Right lobe of liver (tissue), 6 donors: Measurements from ENCODE around the gene OLFM3. TPM values are rescaled to one million over a fixed set of nuclear protein-coding genes. Genes with fewer than 3 reads are reported as not detected.

Experiments used
- ATAC-seq, 4 donors: fragments of 200-7000 bp; cut with Tn5 transposase; one replicate each; pipeline ENCODE4 v1.9.1; 2020; ENCODE audit warnings: mild to moderate bottlenecking in 4 of 4, moderate library complexity in 4 of 4
- DNase-seq, 3 donors: peaks; one replicate each; pipeline ENCODE4 v3.0.0-alpha.2; 2020
- H3K27ac ChIP-seq, 3 donors: fragments of 200-600 bp; one replicate each; pipeline ENCODE4 v1.8.0; 2022
- H3K27me3 ChIP-seq, 2 donors: fragments of 200-600 bp; one replicate each; pipeline ENCODE4 v1.8.0; 2022
- H3K36me3 ChIP-seq, 4 donors: fragments of 200-600 bp; sonication (generic) in 1 of 4; one replicate each; pipeline versions ENCODE4 v1.5.1 to v1.8.0; 2017 to 2022; ENCODE audit warnings: control low read depth in 1 of 4
- H3K4me1 ChIP-seq, 4 donors: fragments of 200-600 bp; sonication (generic) in 1 of 4; one replicate each; pipeline versions ENCODE4 v1.5.1 to v1.8.0; 2017 to 2022; ENCODE audit warnings: control low read depth in 1 of 4
- H3K4me3 ChIP-seq, 3 donors: fragments of 200-600 bp; one replicate each; pipeline ENCODE4 v1.8.0; 2022
- H3K9me3 ChIP-seq, 4 donors: fragments of 200-600 bp; sonication (generic) in 1 of 4; one replicate each; pipeline versions ENCODE4 v1.5.1 to v1.8.0; 2017 to 2022; ENCODE audit warnings: control low read depth in 1 of 4
- POLR2A ChIP-seq: fragments of 450-650 bp; IDR thresholded peaks from one replicate; pipeline ENCODE4 v1.6.1; 2017; ENCODE audit warnings: antibody characterized with exemption, mild to moderate bottlenecking
- WGBS: methylation state at CpG from one replicate; pipeline ENCODE4 v1.1.6; 2018; ENCODE audit warnings: low coverage, low lambda C conversion rate; ENCODE audit not compliant: insufficient coverage; ENCODE audit errors: missing lambda C conversion rate; 5-methylcytosine and 5-hydroxymethylcytosine counted together
- intact Hi-C, 2 donors: fragments of 100-400 bp; cut with DNase I; formaldehyde crosslinking; loops; one replicate each; pipeline versions ENCODE4 v1.11.2 to v1.14.1; 2022
- total RNA-seq, 6 experiments: library from RNA; depleted of rRNA in 2 of 6; stranded (reverse); fragments of >200 nt in 2 of 6; fragmentation: NEBNext Ultra II Directional in 3 of 6; extraction: Animal tissue kit (Norgen Biotek cat#: 25700) in 3 of 6; gene quantifications; one replicate each; pipeline versions ENCODE4 v1.1.0 to v1.2.4, GENCODE V29; 2016 to 2023
- TF ChIP-seq, protein P1 (sequence below), 4 donors: fragments of 200-600 bp in 3 of 4; fragments of 450-650 bp in 1 of 4; IDR thresholded peaks; one replicate each; pipeline versions ENCODE4 v1.5.1 to v1.8.0; 2016 to 2022; ENCODE audit warnings: antibody characterized with exemption in 4 of 4, mild to moderate bottlenecking in 2 of 4
- donor health status: DM: no; HTN: yes; CAD: no.
- donor health status: DM: no; HTN: no; CAD: no.
- donor health status: DM: no; HTN: no; CAD: no.
- donor health status: DM: no; HTN: yes; CAD: no.
- donor health status: DM: no; HTN: yes; CAD: no.

Gene OLFM3
- total RNA-seq, 6 experiments from 2014 or later: not detected

DNA sequence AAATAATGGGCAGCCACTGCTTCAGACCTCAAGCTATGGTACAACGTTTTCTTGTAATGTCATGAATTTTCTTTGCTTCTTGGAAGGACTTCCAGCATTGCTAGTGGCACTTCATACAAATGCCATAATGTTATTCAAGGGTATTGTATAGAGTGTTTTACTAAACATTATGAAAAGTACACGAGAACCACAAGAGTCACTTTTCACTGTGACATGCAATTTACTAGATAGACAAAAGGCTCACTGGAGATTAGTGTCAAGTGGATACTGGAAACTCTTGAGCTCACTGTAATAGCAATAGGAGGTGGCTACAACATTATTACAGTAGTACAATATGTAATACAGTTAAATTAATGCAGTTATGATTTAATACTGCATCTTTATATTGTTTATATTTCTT, 5.3 kb upstream of the OLFM3 start:
- Histone ChIP-seq H3K27ac (no peak overlapping the region), H3K4me1 (no peaks in the 10 kb centered on the region), H3K9me3 (no peaks in the 10 kb centered on the region), H3K27me3 (no peaks in the 10 kb centered on the region), H3K36me3 (no peaks in the 10 kb centered on the region), H3K4me3 (no peak overlapping the region)
- no peak for ATAC-seq
- TF ChIP-seq, protein P1, sequence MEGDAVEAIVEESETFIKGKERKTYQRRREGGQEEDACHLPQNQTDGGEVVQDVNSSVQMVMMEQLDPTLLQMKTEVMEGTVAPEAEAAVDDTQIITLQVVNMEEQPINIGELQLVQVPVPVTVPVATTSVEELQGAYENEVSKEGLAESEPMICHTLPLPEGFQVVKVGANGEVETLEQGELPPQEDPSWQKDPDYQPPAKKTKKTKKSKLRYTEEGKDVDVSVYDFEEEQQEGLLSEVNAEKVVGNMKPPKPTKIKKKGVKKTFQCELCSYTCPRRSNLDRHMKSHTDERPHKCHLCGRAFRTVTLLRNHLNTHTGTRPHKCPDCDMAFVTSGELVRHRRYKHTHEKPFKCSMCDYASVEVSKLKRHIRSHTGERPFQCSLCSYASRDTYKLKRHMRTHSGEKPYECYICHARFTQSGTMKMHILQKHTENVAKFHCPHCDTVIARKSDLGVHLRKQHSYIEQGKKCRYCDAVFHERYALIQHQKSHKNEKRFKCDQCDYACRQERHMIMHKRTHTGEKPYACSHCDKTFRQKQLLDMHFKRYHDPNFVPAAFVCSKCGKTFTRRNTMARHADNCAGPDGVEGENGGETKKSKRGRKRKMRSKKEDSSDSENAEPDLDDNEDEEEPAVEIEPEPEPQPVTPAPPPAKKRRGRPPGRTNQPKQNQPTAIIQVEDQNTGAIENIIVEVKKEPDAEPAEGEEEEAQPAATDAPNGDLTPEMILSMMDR (IDR thresholded peaks at IDR 0.05): no peak
- TF ChIP-seq POLR2A: no peak
- WGBS: 33% methylated on average over 2 of the region's 2 CpGs
- intact Hi-C loops: no loop called here
- no peak for DNase-seq

DNA sequence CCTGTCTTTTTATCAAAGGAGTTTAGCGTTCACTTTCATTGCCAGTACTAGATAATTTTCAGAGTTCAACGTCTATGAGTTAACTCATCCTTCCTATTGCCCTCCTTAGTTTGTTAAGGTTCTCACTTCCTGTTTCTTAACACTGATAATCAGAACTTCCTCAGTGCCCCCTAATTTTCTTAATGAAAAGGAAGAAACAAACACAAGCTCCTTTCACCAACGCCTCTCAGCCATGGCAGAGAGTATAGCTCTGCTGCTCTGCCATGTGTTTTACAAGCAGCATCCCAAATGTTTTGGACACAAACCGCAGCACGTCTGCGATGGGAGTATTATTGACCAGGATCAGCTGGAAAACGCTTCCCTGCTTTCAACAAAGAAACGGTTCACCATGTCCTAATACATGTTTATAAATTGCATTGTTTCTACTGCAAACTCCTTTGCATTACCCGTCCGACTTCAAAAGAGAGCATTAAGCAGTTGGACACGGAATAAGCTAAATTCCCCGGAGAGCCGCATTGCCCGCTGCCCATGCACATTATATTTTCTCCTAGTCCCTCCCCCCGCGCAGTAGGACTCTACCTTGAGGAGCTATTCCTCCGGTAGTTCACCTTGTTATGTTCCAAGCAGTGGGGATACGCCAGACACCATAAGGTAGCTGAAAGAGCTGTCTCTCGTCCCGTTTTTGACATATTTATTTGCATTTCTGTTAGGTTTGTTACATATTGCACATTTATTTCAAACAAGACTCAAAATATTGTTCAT, 561 bp downstream of the OLFM3 start:
- H3K4me1 ChIP-seq: no peaks in the 10 kb centered on the region
- DNase-seq (no peak), ATAC-seq (no peak)
- no peak overlapping the region for H3K27ac ChIP-seq
- intact Hi-C loops: no loop called here
- no peak for TF ChIP-seq POLR2A
- TF ChIP-seq, protein P1 (IDR thresholded peaks at IDR 0.05): no peak
- H3K4me3 ChIP-seq: no peak overlapping the region
- no peaks in the 10 kb centered on the region for H3K9me3 ChIP-seq
- no peaks in the 10 kb centered on the region for H3K27me3 ChIP-seq
- WGBS: 6% methylated on average over 20 of the region's 20 CpGs
- no peaks in the 10 kb centered on the region for H3K36me3 ChIP-seq

DNA sequence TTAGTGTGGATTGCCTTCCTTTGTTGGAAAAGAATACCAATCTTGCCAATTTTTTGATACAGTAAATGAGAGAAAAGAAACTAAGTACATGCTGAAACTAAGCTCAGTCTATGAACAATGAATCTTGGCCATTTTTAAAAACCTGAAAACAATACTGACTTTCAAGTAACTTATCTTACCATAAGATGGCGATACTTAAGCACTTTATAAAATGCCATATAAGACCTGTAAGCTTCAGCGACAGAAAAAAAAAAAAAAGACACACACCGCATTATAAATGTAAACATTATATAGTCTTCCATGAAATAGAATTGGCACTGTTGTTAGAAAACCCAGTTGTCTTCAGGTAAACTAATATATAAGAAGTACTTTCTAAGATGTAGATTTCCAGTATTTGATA, 3.0 kb downstream of the OLFM3 start:
- WGBS: 39% methylated on average over 3 of the region's 3 CpGs
- TF ChIP-seq, protein P1 (IDR thresholded peaks at IDR 0.05): no peak
- TF ChIP-seq POLR2A: no peak
- H3K27me3 ChIP-seq: no peaks in the 10 kb centered on the region
- intact Hi-C loops: no loop called here
- ATAC-seq (no peak), DNase-seq (no peak)
- H3K4me1 ChIP-seq: no peaks in the 10 kb centered on the region
- no peak overlapping the region for H3K27ac ChIP-seq
- no peaks in the 10 kb centered on the region for H3K9me3 ChIP-seq
- no peak overlapping the region for H3K4me3 ChIP-seq
- no peaks in the 10 kb centered on the region for H3K36me3 ChIP-seq

DNA sequence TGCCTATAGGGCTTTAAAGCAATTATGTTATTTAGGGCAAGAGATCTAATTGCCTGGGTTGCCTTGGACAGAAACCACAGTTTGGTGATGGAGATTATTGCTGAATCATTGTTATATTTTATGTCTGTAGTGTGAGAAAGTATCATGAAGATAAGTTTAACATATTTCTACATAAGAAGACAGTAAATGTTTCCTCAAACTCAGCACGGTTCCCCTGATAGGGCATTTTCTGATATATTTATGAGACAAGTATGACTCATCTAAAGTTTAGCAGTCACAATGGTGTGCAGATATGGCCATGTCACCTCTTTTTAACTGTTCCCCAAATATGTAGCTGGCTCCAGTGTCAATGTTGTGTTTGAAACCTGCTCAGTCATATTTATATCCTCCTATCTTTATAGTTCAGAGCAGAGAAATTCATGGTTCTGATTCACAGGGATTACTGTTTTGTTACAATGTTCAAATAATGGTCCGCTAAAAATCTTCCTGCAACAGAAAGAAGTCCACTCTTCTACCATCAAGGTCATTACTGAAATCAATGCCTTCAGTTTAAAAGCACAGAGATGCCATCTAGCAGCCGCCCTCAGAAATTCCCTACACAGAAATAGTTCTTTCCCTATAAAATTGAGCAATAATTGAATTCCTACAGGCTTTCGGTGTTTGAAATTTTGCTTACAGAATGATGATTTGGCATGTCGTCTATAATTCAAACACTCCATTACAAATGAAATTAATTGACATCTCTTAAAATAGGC, 3.7 kb downstream of the OLFM3 start:
- no peaks in the 10 kb centered on the region for H3K27me3 ChIP-seq
- no peaks in the 10 kb centered on the region for H3K36me3 ChIP-seq
- TF ChIP-seq, protein P1 (IDR thresholded peaks at IDR 0.05): no peak
- no peak for TF ChIP-seq POLR2A
- H3K4me1 ChIP-seq: no peaks in the 10 kb centered on the region
- WGBS: 44% methylated on average over 5 of the region's 5 CpGs
- intact Hi-C loops: no loop called here
- no peak for ATAC-seq
- no peak for DNase-seq
- H3K4me3 ChIP-seq: no peak overlapping the region
- no peak overlapping the region for H3K27ac ChIP-seq
- H3K9me3 ChIP-seq: no peaks in the 10 kb centered on the region
